RPMI8226 (cell line): ENCODE measurements around the gene DYNLT4.
"Not testable (repeated sequence)": the region's sequence is repeated elsewhere in the genome, so short reads cannot be mapped to it uniquely, and the experiment has no call there.

Experiments
- DNase-seq: peaks from one replicate; pipeline ENCODE4 v3.0.0-alpha.2; 2015

Gene DYNLT4

DNA sequence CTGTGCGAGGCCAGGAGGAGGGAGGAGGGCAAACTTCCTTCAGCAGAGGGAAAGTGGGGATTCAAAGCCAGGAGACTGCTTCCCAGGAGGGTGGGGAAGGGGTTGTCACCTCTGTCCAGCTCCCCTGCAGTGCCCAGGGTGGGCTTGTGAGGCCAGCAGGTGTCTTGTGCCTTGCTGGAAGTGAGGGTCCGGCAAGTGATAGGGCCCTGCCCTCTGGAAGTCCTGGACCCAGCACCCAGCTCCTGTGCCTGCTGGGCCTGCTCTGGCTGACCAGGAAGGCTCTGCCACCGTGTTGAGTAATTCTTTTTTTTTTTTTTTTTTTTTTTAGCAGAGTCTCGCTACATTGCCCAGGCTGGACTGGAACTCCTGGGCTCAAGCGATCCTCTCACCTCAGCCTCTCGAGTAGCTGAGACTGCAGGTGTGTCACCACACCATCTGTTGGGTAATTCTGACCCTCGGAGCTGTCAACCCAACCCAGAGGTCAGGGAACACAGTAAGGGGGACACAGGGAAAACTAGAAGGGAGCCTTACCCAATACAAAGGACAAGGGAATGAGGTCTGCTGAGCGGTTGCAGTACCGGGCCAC, 20.2 kb downstream of the DYNLT4 start:
- DNase-seq: no peak

DNA sequence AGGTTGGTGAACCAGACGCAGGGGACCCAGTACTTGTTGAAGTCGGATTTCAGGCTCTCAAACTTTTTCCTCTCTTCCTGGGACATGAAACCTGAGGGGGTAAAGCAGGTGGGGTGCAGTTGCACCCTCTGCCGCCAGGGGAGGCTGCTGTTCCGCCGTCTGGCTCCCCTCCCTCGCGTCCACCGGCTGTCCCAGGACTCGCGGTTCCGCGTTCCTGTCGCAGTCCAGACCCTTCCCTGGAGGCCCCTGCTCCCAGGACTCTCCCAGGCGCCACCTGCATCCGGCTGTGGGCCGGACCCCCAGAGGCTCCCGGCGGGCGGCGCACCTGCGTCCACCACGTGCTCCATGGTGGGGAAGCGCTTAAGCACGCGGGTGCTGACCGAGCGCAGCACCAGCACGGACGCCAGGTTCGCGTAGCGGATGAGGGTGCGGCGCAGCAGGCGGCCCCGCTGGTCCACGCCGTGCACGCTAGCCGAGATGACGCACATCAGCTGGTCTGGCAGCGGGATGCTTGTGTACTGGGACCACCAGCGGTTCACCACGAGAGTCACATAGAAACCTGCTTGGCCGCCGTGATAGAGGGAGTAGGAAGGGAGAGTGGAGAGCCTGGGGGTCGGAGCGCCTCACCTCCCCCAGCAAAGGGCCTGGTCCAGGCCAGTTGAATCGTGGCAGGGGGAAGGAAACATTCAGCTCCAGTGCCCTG, 20.9 kb downstream of the DYNLT4 start:
- peak; percentile 77 for DNase-seq

DNA sequence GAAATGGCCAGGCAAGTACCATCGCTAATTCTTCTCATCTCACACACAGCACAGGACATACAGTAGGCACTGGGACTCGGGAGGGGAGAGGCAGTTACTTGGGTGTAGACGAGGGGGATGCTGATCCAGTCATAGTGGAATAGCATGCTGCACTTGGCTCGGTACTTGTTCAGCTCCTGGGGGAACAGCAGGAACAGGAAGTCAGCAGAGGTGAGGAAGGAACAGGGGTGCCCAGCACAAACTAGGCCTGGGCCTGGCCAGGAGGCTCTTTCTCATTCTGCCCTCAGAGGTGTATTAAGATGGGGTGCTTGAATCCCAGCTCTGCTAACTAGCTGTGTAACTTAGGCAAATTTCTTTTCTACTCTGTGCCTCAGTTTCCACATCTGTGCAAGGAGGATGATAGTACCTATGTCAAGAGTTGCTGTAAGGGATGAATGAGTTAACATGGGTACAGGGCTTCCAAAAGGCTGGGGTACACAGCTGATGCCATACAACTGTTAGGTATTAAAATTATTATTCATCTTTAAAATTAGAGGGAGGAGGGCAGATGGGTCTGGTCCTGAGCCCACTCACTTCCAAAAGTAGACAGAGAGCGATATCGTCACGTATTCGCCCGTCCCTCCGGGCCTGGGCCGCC, 21.5 kb downstream of the DYNLT4 start:
- DNase-seq: no peak

DNA sequence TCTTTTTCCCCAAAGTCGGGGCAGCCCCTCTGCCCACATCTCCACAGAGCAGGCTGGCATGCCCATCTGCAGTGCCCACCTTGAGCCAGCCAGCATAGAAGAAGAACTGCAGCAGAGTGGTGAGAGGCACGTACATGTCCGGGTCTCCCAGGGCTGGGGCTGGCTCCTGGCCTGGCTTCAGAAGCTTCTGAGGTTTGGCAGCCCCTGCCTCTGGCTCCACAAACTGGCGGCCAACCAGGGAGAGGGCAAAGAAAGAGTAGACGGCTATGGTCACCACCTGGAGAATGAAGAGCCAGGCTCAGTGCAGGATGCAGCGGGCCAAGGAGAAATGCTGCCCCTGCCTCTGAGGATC, 22.1 kb downstream of the DYNLT4 start:
- no peak for DNase-seq

DNA sequence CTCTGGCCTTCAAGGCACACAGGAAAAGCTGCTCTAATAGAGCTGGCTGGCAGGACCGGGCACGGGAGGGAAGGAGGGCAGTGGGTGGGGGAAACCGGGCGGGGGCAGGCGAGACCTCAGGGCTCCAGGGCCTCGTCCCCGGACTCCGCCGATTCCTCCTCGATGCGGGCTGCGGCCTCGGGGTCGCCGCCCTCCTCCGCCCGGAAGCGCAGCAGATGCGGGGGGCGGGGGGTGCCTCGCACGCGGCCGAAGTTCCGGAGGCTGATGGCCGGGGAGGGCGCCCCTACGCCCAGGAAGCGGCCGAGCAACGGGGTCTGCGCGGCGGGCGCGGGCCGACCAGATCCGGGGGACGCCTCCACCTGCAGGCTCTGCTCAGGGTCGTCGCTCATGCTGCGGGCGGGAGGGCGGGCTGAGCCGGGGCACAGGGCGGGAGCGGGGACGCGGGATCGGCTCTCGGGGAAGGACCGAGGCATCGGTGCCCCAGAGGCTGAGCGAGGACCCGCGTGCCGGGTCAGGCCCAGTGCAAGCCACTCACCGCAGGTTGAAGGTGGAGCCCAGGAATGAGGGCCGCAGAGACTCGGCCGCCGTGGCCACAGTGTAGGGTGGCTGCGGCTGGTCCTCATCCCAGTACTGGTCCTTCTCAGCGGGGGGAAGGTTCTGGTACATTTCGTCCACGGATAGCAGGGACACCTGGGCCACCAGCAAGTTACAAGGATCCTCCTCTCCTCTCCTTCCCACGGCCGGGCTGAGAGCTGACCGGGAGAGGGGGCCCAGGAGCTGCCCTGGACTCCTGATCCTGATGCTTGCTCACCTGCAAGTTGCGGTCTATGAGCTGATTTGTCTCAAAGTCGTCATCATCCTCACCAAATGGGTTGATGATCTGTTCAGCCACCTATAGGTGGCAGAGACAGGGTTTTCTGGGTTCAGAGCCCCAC, 22.8 kb downstream of the DYNLT4 start:
- DNase-seq: no peak

DNA sequence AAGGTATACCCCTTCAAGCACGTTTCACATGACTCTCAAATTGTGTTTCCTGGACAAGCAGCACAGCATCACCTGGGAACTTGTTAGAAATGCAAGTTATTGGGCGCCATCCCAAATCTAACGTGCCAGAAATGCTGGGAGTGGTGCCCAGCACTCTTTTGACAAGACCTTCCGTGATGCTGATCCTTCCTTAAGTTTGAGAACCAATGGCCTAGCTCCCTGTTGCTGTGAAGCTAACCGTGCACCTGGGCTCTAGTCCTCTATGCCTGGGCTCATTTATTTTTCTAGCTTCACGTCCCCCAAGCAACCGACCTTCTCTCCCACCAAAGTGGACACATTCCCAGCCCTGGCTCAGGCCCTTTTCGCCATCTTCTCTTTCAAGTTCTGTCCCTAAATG, 23.5 kb downstream of the DYNLT4 start:
- no peak for DNase-seq

DNA sequence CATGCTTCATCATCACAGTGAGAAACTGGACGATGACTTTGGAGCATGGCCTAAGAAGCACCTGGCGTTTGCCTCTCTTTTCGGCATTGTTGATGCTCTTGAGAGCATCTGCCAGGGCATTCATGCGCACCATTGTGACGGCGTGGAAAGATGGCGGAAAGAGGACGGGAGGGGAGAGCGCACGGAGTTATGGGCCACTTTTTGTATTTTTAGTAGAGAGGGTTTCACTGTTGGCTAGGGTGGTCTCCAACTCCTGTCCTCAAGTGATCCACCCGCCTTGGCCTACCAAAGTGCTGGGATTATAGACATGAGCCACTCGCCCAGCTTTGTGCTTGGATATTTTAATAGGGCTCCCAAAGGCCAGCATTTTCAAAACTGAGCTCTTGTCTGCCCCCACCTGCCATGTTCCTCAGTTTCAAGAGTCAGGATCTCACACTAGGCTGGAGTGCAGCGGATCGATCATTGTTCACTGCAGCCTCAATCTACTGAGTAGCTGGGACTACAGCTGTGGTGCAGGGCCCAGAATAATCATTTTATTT, 26.5 kb downstream of the DYNLT4 start:
- DNase-seq: no peak

DNA sequence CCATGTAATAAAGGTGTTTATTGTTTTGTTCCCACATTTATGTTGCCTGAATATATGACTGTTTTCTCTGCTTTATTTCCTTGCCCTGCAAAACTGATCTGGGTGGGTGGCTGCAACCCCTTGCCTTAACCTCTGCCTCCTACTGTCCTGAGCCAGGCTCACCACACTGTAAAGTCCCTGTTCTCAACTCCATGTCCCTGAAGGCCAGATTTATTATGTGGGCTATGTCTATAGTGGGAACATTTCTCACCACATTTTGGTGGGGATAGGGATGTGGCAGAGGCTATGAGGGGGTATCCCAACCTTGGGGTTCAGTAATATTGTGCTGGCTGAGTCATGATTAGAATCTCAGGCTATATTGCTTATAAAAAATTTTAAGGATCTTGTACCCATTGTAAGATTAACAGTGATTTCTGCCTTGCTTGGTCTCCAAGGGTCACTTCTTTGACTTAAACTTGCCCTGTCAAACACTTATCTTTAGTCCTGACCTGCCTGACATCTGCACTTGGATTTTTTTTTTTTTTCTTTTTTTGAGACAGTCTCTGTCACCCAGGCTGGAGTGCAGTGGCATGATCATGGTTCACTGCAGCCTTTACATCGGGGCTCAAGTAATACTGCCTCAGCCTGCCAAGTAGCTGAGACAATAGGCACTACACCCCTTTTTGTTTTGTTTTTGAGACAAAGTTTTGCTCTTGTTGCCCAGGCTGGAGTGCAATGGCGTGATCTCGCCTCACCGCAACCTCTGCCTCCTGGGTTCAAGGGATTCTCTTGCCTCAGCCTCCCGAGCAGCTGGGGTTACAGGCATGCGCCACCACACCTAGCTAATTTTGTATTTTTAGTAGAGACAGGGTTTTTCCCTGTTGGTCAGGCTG, 28.2 kb downstream of the DYNLT4 start:
- no peak for DNase-seq

DNA sequence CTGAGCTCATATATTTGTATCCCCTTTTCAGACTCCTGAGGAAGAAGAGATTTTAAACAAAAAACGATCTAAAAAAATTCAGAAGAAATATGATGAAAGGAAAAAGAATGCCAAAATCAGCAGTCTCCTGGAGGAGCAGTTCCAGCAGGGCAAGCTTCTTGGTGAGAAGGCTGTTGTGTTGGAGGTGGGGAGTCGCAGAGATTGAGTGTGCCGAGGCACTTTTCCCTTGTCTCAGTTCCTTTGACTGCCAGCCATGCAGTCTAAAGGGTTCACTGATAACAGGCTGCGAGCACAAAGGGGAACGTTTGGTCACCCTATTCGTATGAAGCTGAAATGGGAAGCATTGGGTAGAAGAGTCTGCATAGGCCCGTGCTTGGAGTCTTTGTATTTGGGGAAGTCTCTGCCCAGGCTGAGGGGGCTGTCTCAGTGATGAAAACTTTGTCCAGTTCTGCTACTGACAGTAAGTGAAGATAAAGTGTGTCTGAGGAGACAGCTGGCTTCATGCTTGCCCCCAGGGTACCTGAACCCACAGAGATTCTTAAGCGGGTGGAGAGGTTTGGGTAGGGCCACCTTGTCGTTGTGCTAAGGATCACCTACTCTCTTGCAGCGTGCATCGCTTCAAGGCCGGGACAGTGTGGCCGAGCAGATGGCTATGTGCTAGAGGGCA, 29.0 kb downstream of the DYNLT4 start:
- no peak for DNase-seq

DNA sequence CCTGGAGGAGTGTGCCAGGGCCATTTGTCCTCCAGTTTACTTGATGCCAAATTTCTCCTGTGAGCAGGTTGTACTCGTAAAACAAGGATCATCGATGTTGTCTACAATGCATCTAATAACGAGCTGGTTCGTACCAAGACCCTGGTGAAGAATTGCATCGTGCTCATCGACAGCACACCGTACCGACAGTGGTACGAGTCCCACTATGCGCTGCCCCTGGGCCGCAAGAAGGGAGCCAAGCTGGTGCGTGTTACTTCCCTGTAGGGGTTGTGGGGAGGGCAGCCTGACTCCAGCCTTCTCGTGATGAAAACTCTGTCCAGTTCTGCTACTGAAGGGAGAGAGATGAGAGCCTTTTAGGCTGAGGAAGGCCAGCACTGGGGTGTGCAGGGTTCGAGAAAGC, 29.6 kb downstream of the DYNLT4 start:
- no peak for DNase-seq

DNA sequence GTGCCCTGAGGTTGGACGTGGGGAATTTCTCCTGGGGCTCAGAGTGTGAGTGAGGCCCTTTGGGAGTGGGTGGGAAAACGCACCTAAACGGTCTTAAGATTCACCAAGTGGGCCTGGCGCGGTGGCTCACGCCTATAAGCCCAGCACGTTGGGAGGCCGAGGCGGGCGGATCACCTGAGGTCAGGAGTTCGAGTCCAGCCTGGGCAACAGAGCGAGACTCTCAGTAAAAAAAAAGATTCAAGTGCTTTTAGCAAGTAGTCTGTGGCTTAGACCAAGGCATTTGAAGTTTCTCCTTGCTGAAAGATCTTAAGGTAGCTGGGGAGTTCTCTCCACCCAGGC, 30.5 kb downstream of the DYNLT4 start:
- no peak for DNase-seq

DNA sequence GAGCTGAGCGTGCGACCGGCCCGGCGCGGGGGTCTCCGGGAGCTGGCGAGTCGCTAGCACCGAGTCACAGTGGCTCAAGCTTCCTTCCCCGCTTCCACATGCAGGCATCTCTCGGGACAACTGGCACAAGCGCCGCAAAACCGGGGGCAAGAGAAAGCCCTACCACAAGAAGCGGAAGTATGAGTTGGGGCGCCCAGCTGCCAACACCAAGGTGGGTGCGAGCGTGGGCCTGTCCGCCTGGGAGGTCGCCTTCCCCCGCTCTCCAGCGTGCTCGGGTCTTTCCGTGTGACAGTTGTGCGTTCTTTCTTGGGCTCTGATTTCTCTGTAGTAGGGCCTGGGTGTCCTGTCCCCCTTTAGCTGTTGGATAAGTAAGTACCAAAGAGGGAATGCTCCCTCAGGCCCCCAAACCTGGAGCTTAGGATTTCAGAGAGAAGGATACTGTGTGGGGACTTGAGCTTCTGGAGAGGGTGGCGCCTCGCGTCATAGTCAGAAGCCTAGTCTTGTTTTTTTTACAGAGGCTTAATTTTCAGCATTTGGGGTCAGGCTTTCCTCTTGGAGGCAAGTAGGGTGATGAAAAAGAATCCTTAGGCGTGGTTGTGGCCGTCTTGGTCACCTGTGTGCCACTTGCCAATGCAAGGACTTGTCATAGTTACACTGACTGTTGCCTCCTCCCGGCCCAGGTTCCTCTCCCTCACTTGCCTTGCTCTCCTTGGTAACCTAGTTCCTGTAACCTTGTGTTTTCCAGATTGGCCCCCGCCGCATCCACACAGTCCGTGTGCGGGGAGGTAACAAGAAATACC, 31.0 kb downstream of the DYNLT4 start:
- peak; percentile 60 for DNase-seq

DNA sequence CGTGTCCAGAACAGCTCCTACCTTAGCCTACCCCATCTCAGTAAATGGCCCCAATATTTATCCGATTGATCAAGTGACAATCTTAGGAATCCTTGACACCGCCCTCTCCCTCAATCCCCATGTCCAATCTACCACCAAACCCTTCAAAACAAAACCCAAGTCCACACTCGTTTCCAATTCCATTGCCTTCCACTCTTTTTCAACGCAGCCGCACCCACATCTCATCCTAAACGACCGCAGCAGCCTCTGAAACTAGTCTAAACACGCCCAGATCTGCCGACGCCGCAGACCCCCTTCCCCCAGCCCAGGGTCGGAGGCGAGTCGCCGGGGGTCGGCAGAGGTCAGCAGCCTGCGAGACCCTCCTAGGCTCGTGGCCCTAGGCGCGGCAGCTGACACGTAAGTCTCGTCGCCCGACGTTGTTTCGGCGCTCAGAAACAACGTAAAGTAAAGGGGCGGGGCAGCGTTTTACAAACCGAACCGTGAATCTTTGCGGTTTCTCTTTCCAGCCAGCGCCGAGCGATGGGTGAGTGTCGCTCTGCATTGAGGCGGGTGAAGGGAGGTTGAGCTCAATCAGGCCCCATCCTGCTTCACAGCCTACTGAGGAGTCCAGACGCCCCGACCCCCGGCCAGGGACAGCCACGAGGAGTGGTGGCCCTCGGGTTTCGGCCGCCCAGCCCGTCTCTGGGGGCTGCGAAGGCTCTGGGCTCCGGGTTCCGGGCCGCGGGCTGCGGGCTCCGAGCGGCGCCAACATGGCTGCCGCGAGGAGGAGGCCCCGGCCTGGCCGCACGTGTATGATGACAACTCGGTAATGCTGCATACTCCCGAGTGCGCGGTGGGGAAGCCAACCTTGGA, 31.8 kb downstream of the DYNLT4 start, which contains the start of gene RPS8:
Gene RPS8 (plus strand): TSS at position 463 of the 852 bp plus-strand sequence. CDS start 57 bp downstream, at position 520.
- peak; percentile 97 for DNase-seq

DNA sequence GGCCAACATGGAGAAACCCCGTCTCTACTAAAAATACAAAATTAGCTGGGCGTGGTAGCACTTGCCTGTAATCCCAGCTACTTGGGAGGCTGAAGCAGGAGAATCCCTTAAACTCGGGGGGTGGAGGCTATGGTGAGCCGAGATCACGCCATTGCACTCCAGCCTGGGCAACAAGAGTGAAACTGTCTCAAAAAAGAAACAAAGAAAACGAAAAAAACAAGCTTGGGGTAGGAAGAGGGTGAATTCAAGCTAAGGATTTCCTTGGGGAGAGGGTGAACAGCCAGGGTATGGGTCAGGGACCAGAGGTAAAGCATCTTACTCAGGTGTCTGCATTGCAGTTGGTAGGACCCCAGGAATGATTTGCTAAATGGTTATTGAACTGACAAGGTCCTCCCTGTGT, 40.7 kb downstream of the DYNLT4 start:
- not testable (repeated sequence) for DNase-seq

DNA sequence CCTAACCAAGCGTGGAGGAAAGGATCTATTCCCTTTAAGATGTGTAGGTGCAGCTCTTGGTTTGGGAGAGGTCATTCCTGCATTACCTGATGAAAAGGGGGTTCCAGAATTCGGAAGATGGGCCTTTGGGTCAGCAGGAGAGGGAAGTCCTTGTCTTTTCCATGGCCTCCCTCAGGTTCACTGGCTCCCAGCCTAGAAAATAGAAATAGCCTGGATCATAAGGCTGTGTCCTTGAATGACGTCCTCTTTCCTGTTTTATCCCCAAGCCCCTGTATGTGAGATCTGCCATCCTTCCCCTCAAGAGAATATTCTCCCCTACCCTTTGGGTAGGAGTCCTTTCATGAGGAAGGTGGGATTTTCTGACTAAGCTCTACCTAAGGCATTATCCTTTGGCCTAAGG, 46.3 kb downstream of the DYNLT4 start:
- no peak for DNase-seq

DNA sequence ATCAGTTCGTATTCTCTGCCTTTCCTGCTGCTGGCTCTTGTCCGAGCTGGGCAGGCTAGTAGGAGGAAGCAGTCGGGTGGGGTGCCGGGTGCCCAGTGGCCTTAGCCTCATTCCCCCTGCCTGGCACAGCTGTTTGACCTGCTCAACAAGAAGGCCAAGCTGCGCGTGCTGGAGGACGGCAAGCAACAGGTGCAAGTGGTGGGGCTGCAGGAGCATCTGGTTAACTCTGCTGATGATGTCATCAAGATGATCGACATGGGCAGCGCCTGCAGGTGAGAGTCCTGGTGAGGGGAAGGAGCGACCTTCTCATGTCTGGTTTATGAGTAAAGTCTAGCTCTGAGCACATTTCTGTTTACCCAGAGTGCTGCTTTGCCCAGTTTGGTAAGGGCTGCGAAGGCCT, 48.1 kb downstream of the DYNLT4 start:
- DNase-seq: no peak

DNA sequence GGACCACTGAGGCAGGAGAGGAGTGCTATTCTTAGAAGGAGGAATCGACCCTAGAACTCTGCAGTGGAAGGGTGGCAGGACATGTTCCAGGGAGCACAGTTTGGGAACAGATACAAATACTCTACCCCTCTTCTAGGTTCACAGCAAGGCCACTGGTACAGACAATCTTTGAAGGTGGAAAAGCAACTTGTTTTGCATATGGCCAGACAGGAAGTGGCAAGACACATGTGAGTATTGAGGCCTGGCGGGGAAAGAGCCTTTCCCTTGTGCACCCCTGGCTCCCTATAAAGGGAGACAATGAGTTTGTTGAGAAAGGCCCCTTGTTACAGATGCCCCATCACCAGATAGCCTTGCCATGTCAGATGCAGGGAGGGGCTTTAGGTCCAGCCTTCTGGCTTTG, 49.7 kb downstream of the DYNLT4 start:
- no peak for DNase-seq
